Measurements from ENCODE around the gene CCSER1.

CCSER1 gene

GRCh38 chr4:90209922-90210321 lies 82.7 kb downstream of the CCSER1 start:
- H3K4me3 ChIP-seq (ENCODE audit: low read depth, low read length) = no peak overlapping the region
- ChIA-PET POLR2A (no interaction called here), CTCF (no interaction called here)
- no peak for DNase-seq (ENCODE audit: low read depth, low spot score)
- TF ChIP-seq CTCF (IDR thresholded peaks at IDR 0.05; ENCODE audit: insufficient read depth, low read length, missing control alignments) = no peak

GRCh38 chr4:90211174-90211573 lies 84.0 kb downstream of the CCSER1 start:
- no peak for DNase-seq (ENCODE audit: low read depth, low spot score)
- ChIA-PET POLR2A (no interaction called here), CTCF (no interaction called here)
- TF ChIP-seq CTCF (IDR thresholded peaks at IDR 0.05; ENCODE audit: insufficient read depth, low read length, missing control alignments) = no peak
- no peak overlapping the region for H3K4me3 ChIP-seq (ENCODE audit: low read depth, low read length)

DNA sequence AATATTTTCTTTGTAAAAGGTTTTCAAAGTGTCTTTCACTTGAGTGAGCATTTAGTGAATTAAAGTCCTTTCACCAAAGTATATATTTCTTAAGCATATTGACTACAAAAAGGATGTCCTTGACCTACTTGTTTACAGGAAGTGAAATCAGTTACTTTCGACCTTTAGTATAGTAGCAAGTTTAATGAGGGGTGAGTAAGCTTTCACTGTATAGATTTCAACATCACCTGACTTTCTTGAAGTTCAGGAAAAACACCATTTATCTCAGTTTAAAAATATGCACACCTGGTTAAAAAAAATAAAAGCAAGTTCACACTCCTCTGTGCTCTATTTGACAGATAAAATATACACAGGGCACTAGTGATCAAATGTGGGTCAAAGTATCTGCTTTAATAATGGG lies 88.1 kb downstream of the CCSER1 start:
- no peak for TF ChIP-seq CTCF (IDR thresholded peaks at IDR 0.05; ENCODE audit: insufficient read depth, low read length, missing control alignments)
- ChIA-PET POLR2A (no interaction called here), CTCF (no interaction called here)
- H3K4me3 ChIP-seq (ENCODE audit: low read depth, low read length) = no peak overlapping the region
- no peak for DNase-seq (ENCODE audit: low read depth, low spot score)

DNA sequence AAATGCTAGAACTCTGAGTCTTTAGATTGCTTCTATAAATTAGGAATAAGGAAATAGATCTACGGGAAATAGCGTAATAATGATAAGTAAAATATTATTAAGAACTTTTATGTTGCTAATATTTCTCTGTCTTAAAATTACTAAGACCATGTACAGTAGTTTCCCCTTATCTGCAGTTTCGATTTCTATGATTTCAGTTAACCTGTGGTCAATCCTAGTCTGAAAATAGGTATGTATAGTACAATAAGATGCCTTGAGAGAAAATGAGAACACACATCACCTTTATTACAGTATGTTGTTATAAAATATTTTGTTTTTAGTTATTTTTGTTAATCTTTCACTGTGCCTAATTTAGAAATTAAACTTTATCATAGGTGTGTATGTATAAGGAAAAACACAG lies 92.6 kb downstream of the CCSER1 start:
- ChIA-PET CTCF (no interaction called here), POLR2A (no interaction called here)
- TF ChIP-seq CTCF (IDR thresholded peaks at IDR 0.05; ENCODE audit: insufficient read depth, low read length, missing control alignments) = no peak
- no peak for DNase-seq (ENCODE audit: low read depth, low spot score)
- no peak overlapping the region for H3K4me3 ChIP-seq (ENCODE audit: low read depth, low read length)

DNA sequence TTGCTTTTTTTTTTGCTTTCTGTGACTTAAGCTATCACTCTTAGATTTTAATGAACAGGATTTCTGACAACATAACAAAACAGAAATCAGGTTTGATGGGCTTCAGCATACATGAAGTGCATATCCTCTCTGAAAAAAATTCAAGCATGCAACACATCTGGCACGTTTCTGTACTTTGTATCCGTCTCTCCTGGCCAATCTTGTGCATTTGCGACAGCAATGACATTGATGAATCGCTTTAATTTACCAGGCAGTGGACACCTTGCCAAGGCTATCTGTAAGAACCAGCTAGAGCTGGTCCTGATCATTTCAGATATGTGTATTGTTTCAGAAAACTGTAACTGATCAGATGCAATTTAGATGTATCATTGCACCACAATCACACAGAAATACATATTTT lies 93.3 kb downstream of the CCSER1 start:
- no peak for TF ChIP-seq CTCF (IDR thresholded peaks at IDR 0.05; ENCODE audit: insufficient read depth, low read length, missing control alignments)
- POLR2A ChIA-PET = no interaction called here
- no peak overlapping the region for H3K4me3 ChIP-seq (ENCODE audit: low read depth, low read length)
- DNase-seq (ENCODE audit: low read depth, low spot score) = no peak
- CTCF ChIA-PET = no interaction called here

DNA sequence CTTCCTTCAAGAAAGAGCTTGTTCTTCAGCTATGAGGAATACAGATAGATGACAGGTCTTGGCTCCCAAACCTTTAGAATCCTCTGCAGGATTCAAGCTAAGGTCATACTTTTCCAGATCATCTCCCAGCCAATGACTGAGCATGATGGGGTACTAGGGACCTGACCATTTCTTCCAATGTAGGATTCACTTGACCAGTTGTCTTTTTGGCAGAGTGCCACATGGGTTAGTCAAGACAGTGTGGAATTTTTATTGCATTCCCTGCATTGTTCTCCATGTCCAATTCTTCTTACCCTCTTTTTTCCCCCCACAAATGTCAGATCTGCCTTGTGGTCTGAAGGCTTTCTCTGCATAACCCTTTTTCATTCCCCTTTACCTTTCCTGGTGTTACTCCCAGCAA lies 99.5 kb downstream of the CCSER1 start:
- ChIA-PET POLR2A (no interaction called here), CTCF (no interaction called here)
- no peak for DNase-seq (ENCODE audit: low read depth, low spot score)
- TF ChIP-seq CTCF (IDR thresholded peaks at IDR 0.05; ENCODE audit: insufficient read depth, low read length, missing control alignments) = no peak
- no peak overlapping the region for H3K4me3 ChIP-seq (ENCODE audit: low read depth, low read length)

Data from AG04449 (cell line).